Measurements from ENCODE around the gene CPN2. TPM values are rescaled to one million over a fixed set of nuclear protein-coding genes. Genes with fewer than 3 reads are reported as not detected.

CPN2 gene
- total RNA-seq, 4 donors from 2014 or later: 0.24 to 0.50 TPM; not detected in 2

DNA sequence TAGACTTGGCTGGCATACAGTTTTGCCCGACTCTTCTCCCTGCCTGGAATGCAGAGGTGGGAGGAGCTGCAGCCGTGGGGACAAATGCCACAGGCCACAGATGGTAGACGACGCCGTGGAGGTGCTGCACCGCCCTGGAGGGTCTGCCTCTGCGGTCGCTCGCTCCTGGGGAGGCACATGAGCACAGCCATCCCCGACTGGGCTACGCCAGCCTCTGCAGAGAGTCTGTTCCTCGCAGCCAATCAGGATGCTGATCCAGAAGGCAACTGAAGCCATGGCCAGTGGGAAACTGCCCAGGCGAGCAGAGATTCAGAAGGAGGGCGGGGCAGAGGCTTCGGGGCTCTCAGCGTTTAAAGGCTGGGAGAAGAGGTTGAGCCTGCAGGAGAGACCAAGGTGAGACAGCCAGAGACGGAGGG lies 30.3 kb upstream of the CPN2 start:
- no peak for ATAC-seq (ENCODE audit: low FRiP score)
- TF ChIP-seq, protein P1, sequence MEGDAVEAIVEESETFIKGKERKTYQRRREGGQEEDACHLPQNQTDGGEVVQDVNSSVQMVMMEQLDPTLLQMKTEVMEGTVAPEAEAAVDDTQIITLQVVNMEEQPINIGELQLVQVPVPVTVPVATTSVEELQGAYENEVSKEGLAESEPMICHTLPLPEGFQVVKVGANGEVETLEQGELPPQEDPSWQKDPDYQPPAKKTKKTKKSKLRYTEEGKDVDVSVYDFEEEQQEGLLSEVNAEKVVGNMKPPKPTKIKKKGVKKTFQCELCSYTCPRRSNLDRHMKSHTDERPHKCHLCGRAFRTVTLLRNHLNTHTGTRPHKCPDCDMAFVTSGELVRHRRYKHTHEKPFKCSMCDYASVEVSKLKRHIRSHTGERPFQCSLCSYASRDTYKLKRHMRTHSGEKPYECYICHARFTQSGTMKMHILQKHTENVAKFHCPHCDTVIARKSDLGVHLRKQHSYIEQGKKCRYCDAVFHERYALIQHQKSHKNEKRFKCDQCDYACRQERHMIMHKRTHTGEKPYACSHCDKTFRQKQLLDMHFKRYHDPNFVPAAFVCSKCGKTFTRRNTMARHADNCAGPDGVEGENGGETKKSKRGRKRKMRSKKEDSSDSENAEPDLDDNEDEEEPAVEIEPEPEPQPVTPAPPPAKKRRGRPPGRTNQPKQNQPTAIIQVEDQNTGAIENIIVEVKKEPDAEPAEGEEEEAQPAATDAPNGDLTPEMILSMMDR (IDR thresholded peaks at IDR 0.05): no peak
- DNase-seq (ENCODE audit: low spot score): no peak

GRCh38 chr3:194380326-194380725 lies 29.2 kb upstream of the CPN2 start:
- DNase-seq (ENCODE audit: low spot score) (no peak), ATAC-seq (ENCODE audit: low FRiP score) (no peak)
- TF ChIP-seq, protein P1 (IDR thresholded peaks at IDR 0.05): no peak

- DNase-seq (ENCODE audit: low spot score) (no peak), ATAC-seq (ENCODE audit: low FRiP score) (no peak)
- TF ChIP-seq, protein P1 (IDR thresholded peaks at IDR 0.05): no peak
Observed at GRCh38 chr3:194379651-194380050, 28.5 kb upstream of the CPN2 start.

- ATAC-seq (ENCODE audit: low FRiP score) (no peak), DNase-seq (ENCODE audit: low spot score) (no peak)
- TF ChIP-seq, protein P1 (IDR thresholded peaks at IDR 0.05): no peak
Observed at GRCh38 chr3:194379231-194379630, 28.1 kb upstream of the CPN2 start.

GRCh38 chr3:194377708-194378107 lies 26.6 kb upstream of the CPN2 start:
- TF ChIP-seq, protein P1 (IDR thresholded peaks at IDR 0.05): no peak
- no peak for ATAC-seq (ENCODE audit: low FRiP score)
- DNase-seq (ENCODE audit: low spot score): no peak

- ATAC-seq (ENCODE audit: low FRiP score) (no peak), DNase-seq (ENCODE audit: low spot score) (no peak)
- TF ChIP-seq, protein P1 (IDR thresholded peaks at IDR 0.05): no peak
Observed at GRCh38 chr3:194376241-194376560, 25.1 kb upstream of the CPN2 start.

GRCh38 chr3:194375473-194376240 lies 24.5 kb upstream of the CPN2 start:
- no peak for DNase-seq (ENCODE audit: low spot score)
- TF ChIP-seq, protein P1 (IDR thresholded peaks at IDR 0.05): no peak
- no peak for ATAC-seq (ENCODE audit: low FRiP score)
